ENCODE measurements around the gene DAZAP2. TPM values are rescaled to one million over a fixed set of nuclear protein-coding genes. Genes with fewer than 3 reads are reported as not detected.
A peak's percentile ranks its signal among the peaks of the same experiment; 100 is the strongest.

DAZAP2 gene
- total and polyA plus RNA-seq, 2 of the 13 experiments (the other 11 are each of a cell fraction or from before 2014, with no cell fraction given) = 64.5 to 222 TPM

GRCh38 chr12:51238510-51239334 lies at the start of gene DAZAP2 (continued):
- TF ChIP-seq LCORL (IDR thresholded peaks at IDR 0.05) = no peak
- no peak for TF ChIP-seq LCORL (CRISPR knock-in tag; IDR thresholded peaks at IDR 0.05)
- no peak for TF ChIP-seq HHEX (CRISPR knock-in tag; IDR thresholded peaks at IDR 0.05)
- no peak for TF ChIP-seq ZNF367 (CRISPR knock-in tag; IDR thresholded peaks at IDR 0.05; ENCODE audit: borderline replicate concordance)
- 0 out of 2 replicates have a peak, but pooled peaks have one; percentile 20 for TF ChIP-seq ZNF12 (CRISPR knock-in tag; IDR thresholded peaks at IDR 0.05)
- 0 out of 2 replicates have a peak, but pooled peaks have one; percentile 38 for TF ChIP-seq XBP1 (CRISPR knock-in tag; IDR thresholded peaks at IDR 0.05)
- TF ChIP-seq ZFYVE20 (CRISPR knock-in tag; IDR thresholded peaks at IDR 0.05; ENCODE audit: borderline replicate concordance, low read depth) = no peak
- TF ChIP-seq CAMTA2 (CRISPR knock-in tag; IDR thresholded peaks at IDR 0.05; ENCODE audit: borderline replicate concordance) = no peak
- TF ChIP-seq, protein P1, sequence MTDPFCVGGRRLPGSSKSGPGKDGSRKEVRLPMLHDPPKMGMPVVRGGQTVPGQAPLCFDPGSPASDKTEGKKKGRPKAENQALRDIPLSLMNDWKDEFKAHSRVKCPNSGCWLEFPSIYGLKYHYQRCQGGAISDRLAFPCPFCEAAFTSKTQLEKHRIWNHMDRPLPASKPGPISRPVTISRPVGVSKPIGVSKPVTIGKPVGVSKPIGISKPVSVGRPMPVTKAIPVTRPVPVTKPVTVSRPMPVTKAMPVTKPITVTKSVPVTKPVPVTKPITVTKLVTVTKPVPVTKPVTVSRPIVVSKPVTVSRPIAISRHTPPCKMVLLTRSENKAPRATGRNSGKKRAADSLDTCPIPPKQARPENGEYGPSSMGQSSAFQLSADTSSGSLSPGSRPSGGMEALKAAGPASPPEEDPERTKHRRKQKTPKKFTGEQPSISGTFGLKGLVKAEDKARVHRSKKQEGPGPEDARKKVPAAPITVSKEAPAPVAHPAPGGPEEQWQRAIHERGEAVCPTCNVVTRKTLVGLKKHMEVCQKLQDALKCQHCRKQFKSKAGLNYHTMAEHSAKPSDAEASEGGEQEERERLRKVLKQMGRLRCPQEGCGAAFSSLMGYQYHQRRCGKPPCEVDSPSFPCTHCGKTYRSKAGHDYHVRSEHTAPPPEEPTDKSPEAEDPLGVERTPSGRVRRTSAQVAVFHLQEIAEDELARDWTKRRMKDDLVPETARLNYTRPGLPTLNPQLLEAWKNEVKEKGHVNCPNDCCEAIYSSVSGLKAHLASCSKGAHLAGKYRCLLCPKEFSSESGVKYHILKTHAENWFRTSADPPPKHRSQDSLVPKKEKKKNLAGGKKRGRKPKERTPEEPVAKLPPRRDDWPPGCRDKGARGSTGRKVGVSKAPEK (CRISPR knock-in tag; IDR thresholded peaks at IDR 0.05; ENCODE audit: borderline replicate concordance) = no peak
- TF ChIP-seq, protein P2, sequence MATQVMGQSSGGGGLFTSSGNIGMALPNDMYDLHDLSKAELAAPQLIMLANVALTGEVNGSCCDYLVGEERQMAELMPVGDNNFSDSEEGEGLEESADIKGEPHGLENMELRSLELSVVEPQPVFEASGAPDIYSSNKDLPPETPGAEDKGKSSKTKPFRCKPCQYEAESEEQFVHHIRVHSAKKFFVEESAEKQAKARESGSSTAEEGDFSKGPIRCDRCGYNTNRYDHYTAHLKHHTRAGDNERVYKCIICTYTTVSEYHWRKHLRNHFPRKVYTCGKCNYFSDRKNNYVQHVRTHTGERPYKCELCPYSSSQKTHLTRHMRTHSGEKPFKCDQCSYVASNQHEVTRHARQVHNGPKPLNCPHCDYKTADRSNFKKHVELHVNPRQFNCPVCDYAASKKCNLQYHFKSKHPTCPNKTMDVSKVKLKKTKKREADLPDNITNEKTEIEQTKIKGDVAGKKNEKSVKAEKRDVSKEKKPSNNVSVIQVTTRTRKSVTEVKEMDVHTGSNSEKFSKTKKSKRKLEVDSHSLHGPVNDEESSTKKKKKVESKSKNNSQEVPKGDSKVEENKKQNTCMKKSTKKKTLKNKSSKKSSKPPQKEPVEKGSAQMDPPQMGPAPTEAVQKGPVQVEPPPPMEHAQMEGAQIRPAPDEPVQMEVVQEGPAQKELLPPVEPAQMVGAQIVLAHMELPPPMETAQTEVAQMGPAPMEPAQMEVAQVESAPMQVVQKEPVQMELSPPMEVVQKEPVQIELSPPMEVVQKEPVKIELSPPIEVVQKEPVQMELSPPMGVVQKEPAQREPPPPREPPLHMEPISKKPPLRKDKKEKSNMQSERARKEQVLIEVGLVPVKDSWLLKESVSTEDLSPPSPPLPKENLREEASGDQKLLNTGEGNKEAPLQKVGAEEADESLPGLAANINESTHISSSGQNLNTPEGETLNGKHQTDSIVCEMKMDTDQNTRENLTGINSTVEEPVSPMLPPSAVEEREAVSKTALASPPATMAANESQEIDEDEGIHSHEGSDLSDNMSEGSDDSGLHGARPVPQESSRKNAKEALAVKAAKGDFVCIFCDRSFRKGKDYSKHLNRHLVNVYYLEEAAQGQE (IDR thresholded peaks at IDR 0.05; ENCODE audit: borderline replicate concordance in 1 of 2, low read depth in 1 of 2, low read length in 2 of 2) = no peak; a peak in 1 of 4 replicates
- no peak; the same call in 1 of the 2 replicates for TF ChIP-seq TARDBP (CRISPR knock-in tag; IDR thresholded peaks at IDR 0.05)
- TF ChIP-seq ZBTB7B (CRISPR knock-in tag; IDR thresholded peaks at IDR 0.05) = no peak
- TF ChIP-seq MXD3 (CRISPR knock-in tag; IDR thresholded peaks at IDR 0.05) = peak; percentile 78; the same call in 1 of the 2 replicates
- TF ChIP-seq ZFP41 (CRISPR knock-in tag; IDR thresholded peaks at IDR 0.05; ENCODE audit: borderline replicate concordance) = no peak
- TF ChIP-seq MBNL3 (CRISPR knock-in tag; conservative IDR thresholded peaks at IDR 0.05) = no peak
- TF ChIP-seq KDM1A (CRISPR knock-in tag; IDR thresholded peaks at IDR 0.05) = no peak
- TF ChIP-seq DPF2 (CRISPR knock-in tag; IDR thresholded peaks at IDR 0.05; ENCODE audit: borderline replicate concordance, low read depth) = no peak
- TF ChIP-seq ESRRA (CRISPR knock-in tag; IDR thresholded peaks at IDR 0.05; ENCODE audit: low read depth) = no peak
- 0 out of 2 replicates have a peak, but pooled peaks have one; percentile 43 for TF ChIP-seq ZMAT3 (CRISPR knock-in tag; conservative IDR thresholded peaks at IDR 0.05)
- no peak for TF ChIP-seq ZNF562 (CRISPR knock-in tag; IDR thresholded peaks at IDR 0.05; ENCODE audit: borderline replicate concordance)
- peak; percentile 22; the same call in 1 of the 2 replicates for TF ChIP-seq BORCS8-MEF2B (CRISPR knock-in tag; IDR thresholded peaks at IDR 0.05)
- peak; percentile 37; the same call in 1 of the 2 replicates for TF ChIP-seq RAD21 (CRISPR knock-in tag; IDR thresholded peaks at IDR 0.05)
- TF ChIP-seq HDAC1 (CRISPR knock-in tag; IDR thresholded peaks at IDR 0.05) = peak; percentile 93
- TF ChIP-seq U2AF2 (IDR thresholded peaks at IDR 0.05; ENCODE audit: low read depth, low read length) = no peak

Measured in HepG2 (cell line).